Kidney tubule cell (primary cell): ENCODE measurements around the gene MRPL51.
"Not testable (repeated sequence)": the region's sequence is repeated elsewhere in the genome, so short reads cannot be mapped to it uniquely, and the experiment has no call there.

Experiments used
- DNase-seq: peaks from one replicate; pipeline ENCODE4 v3.0.0-alpha.2; 2018; ENCODE audit warnings: low spot score

MRPL51 gene

GRCh38 chr12:6488240-6488639, 4.8 kb downstream of the MRPL51 start:
- no peak for DNase-seq

- DNase-seq, result no peak
Observed at GRCh38 chr12:6478416-6478815, 14.6 kb downstream of the MRPL51 start.

- not testable (repeated sequence) for DNase-seq
Observed at GRCh38 chr12:6477601-6478377, 15.3 kb downstream of the MRPL51 start.

GRCh38 chr12:6476489-6476888, 16.6 kb downstream of the MRPL51 start:
- peak; percentile 66 for DNase-seq

- not testable (repeated sequence) for DNase-seq
Observed at GRCh38 chr12:6475233-6475975, 17.7 kb downstream of the MRPL51 start.

- no peak for DNase-seq
Observed at GRCh38 chr12:6472491-6472890, 20.6 kb downstream of the MRPL51 start.

- peak; percentile 73 for DNase-seq
Observed at GRCh38 chr12:6471989-6472360, 21.1 kb downstream of the MRPL51 start.

GRCh38 chr12:6470375-6471163, 22.5 kb downstream of the MRPL51 start, which contains the start of gene VAMP1:
Gene VAMP1 (minus strand): TSS chr12:6470677. CDS start chr12:6470531, 146 bp downstream.
- peak; percentile 95 for DNase-seq

- DNase-seq, result no peak
Observed at GRCh38 chr12:6469609-6470374, 23.3 kb downstream of the MRPL51 start.

- no peak for DNase-seq
Observed at GRCh38 chr12:6469092-6469491, 24.0 kb downstream of the MRPL51 start.

- no peak for DNase-seq
Observed at GRCh38 chr12:6468283-6468575, 24.8 kb downstream of the MRPL51 start.

GRCh38 chr12:6467571-6468282, 25.3 kb downstream of the MRPL51 start:
- DNase-seq, result not testable (repeated sequence)

GRCh38 chr12:6466751-6467150, 26.3 kb downstream of the MRPL51 start:
- DNase-seq, result not testable (repeated sequence)

GRCh38 chr12:6466184-6466573, 26.9 kb downstream of the MRPL51 start:
- no peak for DNase-seq

- peak; percentile 71 for DNase-seq
Observed at GRCh38 chr12:6465467-6466183, 27.4 kb downstream of the MRPL51 start.

- DNase-seq, result no peak
Observed at GRCh38 chr12:6464531-6464930, 28.5 kb downstream of the MRPL51 start.

GRCh38 chr12:6463858-6464257, 29.2 kb downstream of the MRPL51 start:
- DNase-seq, result no peak

GRCh38 chr12:6463216-6463615, 29.8 kb downstream of the MRPL51 start:
- DNase-seq, result no peak

GRCh38 chr12:6462234-6462995, 30.6 kb downstream of the MRPL51 start:
- DNase-seq, result no peak
